Activated CD4-positive, alpha-beta T cell treated with anti-CD3 and anti-CD28 coated beads, Interleukin-2, amount 10 ng/mL, durations not matched to agents 7 days and 5 days (primary cell): ENCODE data around the gene ZSWIM6. TPM values are rescaled to one million over a fixed set of nuclear protein-coding genes. Genes with fewer than 3 reads are reported as not detected.

Experiments used
- CTCF ChIA-PET: fragments of 350-600 bp; sonication (Branson Sonifier 250); formaldehyde crosslinking; loops from one replicate; lab custom pipeline; 2021; ENCODE audit warnings: antibody characterized with exemption; lab: Charles Lee
- POLR2A ChIA-PET: fragments of 350-600 bp; sonication (Branson Sonifier 250); formaldehyde crosslinking; loops from one replicate; lab custom pipeline; 2021; ENCODE audit warnings: antibody characterized with exemption; lab: Charles Lee
- DNase-seq: peaks from one replicate; pipeline ENCODE4 v3.0.0-alpha.2; 2020
- H3K27ac Mint-ChIP-seq: one replicate; pipeline ENCODE4 v1.8.0; 2021; ENCODE audit warnings: mild to moderate bottlenecking, moderate library complexity, mixed read lengths
- H3K27me3 Mint-ChIP-seq: one replicate; pipeline ENCODE4 v1.8.0; 2021; ENCODE audit warnings: mixed read lengths
- H3K36me3 Mint-ChIP-seq: one replicate; pipeline ENCODE4 v1.8.0; 2021; ENCODE audit warnings: low read depth, mixed read lengths
- H3K4me1 Mint-ChIP-seq: one replicate; pipeline ENCODE4 v1.8.0; 2021; ENCODE audit warnings: mixed read lengths
- H3K4me3 Mint-ChIP-seq: one replicate; pipeline ENCODE4 v1.8.0; 2021; ENCODE audit warnings: mild to moderate bottlenecking, moderate library complexity, mixed read lengths
- H3K9me3 Mint-ChIP-seq: one replicate; pipeline ENCODE4 v1.8.0; 2021; ENCODE audit warnings: mixed read lengths
- total RNA-seq, 2 experiments: library from RNA; stranded (reverse); gene quantifications; one replicate each; pipeline ENCODE4 v1.2.3, GENCODE V29; 2021

The ZSWIM6 gene
- total RNA-seq, 2 experiments from 2014 or later: 3.8 to 4.3 TPM

- POLR2A ChIA-PET: no interaction called here
- Mint-ChIP-seq H3K4me3 (no peak overlapping the region), H3K9me3 (peaks cover 2% of the 10 kb centered on the region), H3K27me3 (no peaks in the 10 kb centered on the region), H3K4me1 (no peaks in the 10 kb centered on the region), H3K36me3 (peaks cover 1% of the 10 kb centered on the region), H3K27ac (no peak overlapping the region)
- DNase-seq: no peak
- CTCF ChIA-PET: no interaction called here
These were observed 8.8 kb downstream of the ZSWIM6 start for GRCh38 chr5:61340775-61341361.

GRCh38 chr5:61342071-61342501 is 10.0 kb downstream of the ZSWIM6 start:
- Mint-ChIP-seq H3K36me3 (peaks cover 1% of the 10 kb centered on the region), H3K9me3 (no peaks in the 10 kb centered on the region), H3K27ac (no peak overlapping the region), H3K4me3 (no peak overlapping the region), H3K4me1 (no peaks in the 10 kb centered on the region), H3K27me3 (no peaks in the 10 kb centered on the region)
- DNase-seq: no peak
- CTCF ChIA-PET: no interaction called here
- POLR2A ChIA-PET: no interaction called here

- no peak overlapping the region for H3K27ac Mint-ChIP-seq
- ChIA-PET CTCF (interaction anchor here (0.6 to 1.2 kb wide), 2 partner anchors 40 to 242 kb away, joined by 3 read pairs; no protein-coding TSS in a partner anchor), POLR2A (no interaction called here)
- H3K36me3 Mint-ChIP-seq: no peaks in the 10 kb centered on the region
- no peaks in the 10 kb centered on the region for H3K9me3 Mint-ChIP-seq
- no peaks in the 10 kb centered on the region for H3K27me3 Mint-ChIP-seq
- no peak overlapping the region for H3K4me3 Mint-ChIP-seq
- no peaks in the 10 kb centered on the region for H3K4me1 Mint-ChIP-seq
- DNase-seq: no peak
These were observed 12.3 kb downstream of the ZSWIM6 start for GRCh38 chr5:61344187-61344944.

GRCh38 chr5:61346511-61346910 is 14.5 kb downstream of the ZSWIM6 start:
- H3K4me3 Mint-ChIP-seq: no peak overlapping the region
- DNase-seq: no peak
- H3K4me1 Mint-ChIP-seq: no peaks in the 10 kb centered on the region
- no peak overlapping the region for H3K27ac Mint-ChIP-seq
- H3K36me3 Mint-ChIP-seq: no peaks in the 10 kb centered on the region
- H3K9me3 Mint-ChIP-seq: no peaks in the 10 kb centered on the region
- ChIA-PET POLR2A (no interaction called here), CTCF (interaction anchor here (0.9 to 1.8 kb wide), 3 partner anchors 11 to 854 kb away, joined by 3 to 4 read pairs (median 3); no protein-coding TSS in a partner anchor)
- H3K27me3 Mint-ChIP-seq: no peaks in the 10 kb centered on the region

GRCh38 chr5:61347080-61347479 is 15.0 kb downstream of the ZSWIM6 start:
- CTCF ChIA-PET: interaction anchor here (1.1 kb wide), 1 partner anchor 853 kb away, joined by 3 read pairs; no protein-coding TSS in a partner anchor
- Mint-ChIP-seq H3K36me3 (no peaks in the 10 kb centered on the region), H3K27ac (no peak overlapping the region), H3K4me3 (no peak overlapping the region), H3K27me3 (no peaks in the 10 kb centered on the region), H3K9me3 (no peaks in the 10 kb centered on the region), H3K4me1 (no peaks in the 10 kb centered on the region)
- no peak for DNase-seq
- POLR2A ChIA-PET: no interaction called here

- Mint-ChIP-seq H3K4me1 (no peaks in the 10 kb centered on the region), H3K36me3 (no peaks in the 10 kb centered on the region), H3K4me3 (no peak overlapping the region), H3K27ac (no peak overlapping the region), H3K9me3 (no peaks in the 10 kb centered on the region), H3K27me3 (no peaks in the 10 kb centered on the region)
- POLR2A ChIA-PET: no interaction called here
- DNase-seq: no peak
- CTCF ChIA-PET: no interaction called here
These were observed 16.4 kb downstream of the ZSWIM6 start for GRCh38 chr5:61348447-61348846.

- Mint-ChIP-seq H3K27ac (no peak overlapping the region), H3K27me3 (no peaks in the 10 kb centered on the region), H3K36me3 (no peaks in the 10 kb centered on the region), H3K9me3 (no peaks in the 10 kb centered on the region), H3K4me1 (no peaks in the 10 kb centered on the region), H3K4me3 (no peak overlapping the region)
- no peak for DNase-seq
- CTCF ChIA-PET: no interaction called here
- POLR2A ChIA-PET: no interaction called here
These were observed 17.9 kb downstream of the ZSWIM6 start for GRCh38 chr5:61349935-61350334.

GRCh38 chr5:61350535-61350934 is 18.5 kb downstream of the ZSWIM6 start:
- ChIA-PET CTCF (no interaction called here), POLR2A (no interaction called here)
- Mint-ChIP-seq H3K27me3 (no peaks in the 10 kb centered on the region), H3K4me3 (no peak overlapping the region), H3K36me3 (no peaks in the 10 kb centered on the region), H3K9me3 (no peaks in the 10 kb centered on the region), H3K4me1 (no peaks in the 10 kb centered on the region), H3K27ac (no peak overlapping the region)
- no peak for DNase-seq

- Mint-ChIP-seq H3K27ac (no peak overlapping the region), H3K4me1 (no peaks in the 10 kb centered on the region), H3K27me3 (no peaks in the 10 kb centered on the region), H3K4me3 (no peak overlapping the region), H3K36me3 (peaks cover under 1% of the 10 kb centered on the region), H3K9me3 (peaks cover 2% of the 10 kb centered on the region)
- CTCF ChIA-PET: no interaction called here
- no peak for DNase-seq
- POLR2A ChIA-PET: no interaction called here
These were observed 19.7 kb downstream of the ZSWIM6 start for GRCh38 chr5:61351733-61352132.

- Mint-ChIP-seq H3K27me3 (no peaks in the 10 kb centered on the region), H3K4me3 (no peak overlapping the region), H3K27ac (no peak overlapping the region), H3K36me3 (peaks cover 4% of the 10 kb centered on the region), H3K9me3 (peaks cover 7% of the 10 kb centered on the region), H3K4me1 (no peaks in the 10 kb centered on the region)
- no peak for DNase-seq
- POLR2A ChIA-PET: no interaction called here
- CTCF ChIA-PET: no interaction called here
These were observed 20.1 kb downstream of the ZSWIM6 start for GRCh38 chr5:61352180-61352579.

GRCh38 chr5:61352612-61353156 is 20.6 kb downstream of the ZSWIM6 start:
- ChIA-PET CTCF (interaction anchor here (1.3 kb wide), 1 partner anchor 17 kb away, joined by 4 read pairs; no protein-coding TSS in a partner anchor), POLR2A (no interaction called here)
- H3K27ac Mint-ChIP-seq: no peak overlapping the region

GRCh38 chr5:61353293-61353692 is 21.2 kb downstream of the ZSWIM6 start:
- Mint-ChIP-seq H3K9me3 (peaks cover 10% of the 10 kb centered on the region), H3K27ac (no peak overlapping the region), H3K27me3 (no peaks in the 10 kb centered on the region), H3K36me3 (peaks cover 7% of the 10 kb centered on the region), H3K4me1 (no peaks in the 10 kb centered on the region), H3K4me3 (no peak overlapping the region)
- DNase-seq: no peak
- CTCF ChIA-PET: interaction anchor here (1.3 kb wide), 1 partner anchor 17 kb away, joined by 4 read pairs; no protein-coding TSS in a partner anchor
- POLR2A ChIA-PET: no interaction called here

More at GRCh38 chr5:61352612-61353156, 20.6 kb downstream of the ZSWIM6 start:
- Mint-ChIP-seq H3K9me3 (peaks cover 7% of the 10 kb centered on the region), H3K4me3 (no peak overlapping the region), H3K27me3 (no peaks in the 10 kb centered on the region), H3K36me3 (peaks cover 4% of the 10 kb centered on the region), H3K4me1 (no peaks in the 10 kb centered on the region)
- no peak for DNase-seq

- no peak for DNase-seq
- ChIA-PET CTCF (interaction anchor here (1.3 kb wide), 1 partner anchor 18 kb away, joined by 4 read pairs; no protein-coding TSS in a partner anchor), POLR2A (no interaction called here)
- peaks cover 7% of the 10 kb centered on the region for H3K36me3 Mint-ChIP-seq
- H3K4me1 Mint-ChIP-seq: no peaks in the 10 kb centered on the region
- no peaks in the 10 kb centered on the region for H3K27me3 Mint-ChIP-seq
- peaks cover 10% of the 10 kb centered on the region for H3K9me3 Mint-ChIP-seq
- H3K27ac Mint-ChIP-seq: no peak overlapping the region
- no peak overlapping the region for H3K4me3 Mint-ChIP-seq
These were observed 22.1 kb downstream of the ZSWIM6 start for GRCh38 chr5:61354199-61354598.
